Activated CD4-positive, CD25-positive, alpha-beta regulatory T cell treated with anti-CD3 and anti-CD28 coated beads, Interleukin-2, amount 50 U/mL, for 24 hours (primary cell): ENCODE results near the gene YWHAB.

Experiments used
- ATAC-seq, 2 donors: fragments of 150-1000 bp; cut with Tn5 transposase; one replicate each; pipeline ENCODE4 v1.10.0; 2021; ENCODE audit warnings: mild to moderate bottlenecking in 1 of 2, moderate library complexity in 1 of 2

The YWHAB gene

GRCh38 chr20:44956410-44956809, 70.9 kb downstream of the YWHAB start:
- no peak for ATAC-seq
